Lower leg skin (tissue), 3 donors: Measurements from ENCODE around the gene SOX11.

ENCODE experiments used
- CTCF ChIP-seq, 3 donors: fragments of 450-650 bp; IDR thresholded peaks; one replicate each; pipeline ENCODE4 v1.5.1; 2016; ENCODE audit warnings: antibody characterized with exemption in 3 of 3, mild to moderate bottlenecking in 3 of 3, moderate library complexity in 2 of 3
- POLR2A ChIP-seq, 2 donors: fragments of 450-650 bp; IDR thresholded peaks; one replicate each; pipeline ENCODE4 v1.6.1; 2016 to 2017; ENCODE audit warnings: antibody characterized with exemption in 2 of 2, mild to moderate bottlenecking in 1 of 2, moderate library complexity in 1 of 2

DNA sequence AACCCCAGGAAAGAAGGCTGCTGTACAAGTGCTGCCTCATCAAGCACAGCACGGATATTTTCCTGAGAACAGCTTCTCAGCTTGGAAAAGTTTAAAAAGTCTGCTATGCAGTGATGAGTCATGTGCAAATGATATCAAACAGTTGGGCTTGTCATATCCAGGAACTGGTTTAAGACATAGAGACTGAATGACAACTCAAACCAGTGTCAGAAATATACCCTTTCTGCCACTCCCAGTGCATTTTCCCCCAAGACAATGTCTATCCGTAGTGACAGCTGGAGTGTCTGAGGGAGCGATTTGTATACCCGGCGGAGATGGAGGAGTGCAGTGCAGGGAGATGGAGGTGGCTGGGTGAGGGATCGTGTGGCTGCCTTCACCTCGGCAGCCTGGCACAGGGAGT, 28.2 kb downstream of the SOX11 start:
- no peak for TF ChIP-seq CTCF (IDR thresholded peaks at IDR 0.05)
- no peak for TF ChIP-seq POLR2A (IDR thresholded peaks at IDR 0.05)
